ENCODE results near the gene ZFYVE16.
"Not testable (repeated sequence)": the region's sequence is repeated elsewhere in the genome, so short reads cannot be mapped to it uniquely, and the experiment has no call there.

Gene ZFYVE16

DNA sequence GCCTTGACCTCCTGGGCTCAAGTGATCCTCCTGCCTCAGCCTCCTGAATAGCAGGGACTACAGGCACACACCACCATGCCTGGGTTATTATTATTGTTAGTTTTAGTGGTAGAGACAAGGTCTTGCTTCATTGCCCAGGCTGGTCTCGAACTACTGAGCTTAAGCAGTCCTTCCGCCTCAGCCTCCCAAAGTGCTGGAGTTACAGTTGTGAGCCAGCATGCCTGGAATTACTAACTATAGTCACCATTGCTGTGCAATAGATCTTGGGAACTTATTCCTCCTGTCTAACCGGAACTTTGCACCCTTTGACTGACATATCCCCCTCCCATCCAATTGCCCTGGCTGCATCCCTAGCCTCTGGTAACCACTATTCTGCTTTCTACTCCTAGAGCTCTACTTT lies 83.4 kb downstream of the ZFYVE16 start:
- DNase-seq, result no peak

DNA sequence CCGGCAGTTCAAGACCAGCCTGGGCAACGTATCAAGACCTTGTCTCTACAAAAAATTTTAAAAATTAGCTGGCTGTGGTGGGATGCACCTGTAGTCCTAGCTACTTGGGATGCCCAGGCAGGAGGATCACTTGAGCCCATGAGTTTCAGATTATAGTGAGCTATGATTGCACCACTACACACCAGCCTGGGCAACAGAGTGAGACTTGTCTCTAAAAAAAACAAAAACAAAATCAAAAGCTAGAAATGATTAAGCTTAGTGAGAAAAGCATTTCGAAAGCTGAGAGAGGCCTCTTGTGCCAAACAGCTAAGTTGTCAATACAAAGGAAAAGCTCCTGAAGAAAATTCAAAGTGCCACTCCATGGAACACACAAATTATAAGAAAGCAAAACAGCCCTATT lies 84.9 kb downstream of the ZFYVE16 start:
- no peak for DNase-seq

- DNase-seq, result not testable (repeated sequence)
These were observed 85.6 kb downstream of the ZFYVE16 start for GRCh38 chr5:80493443-80493842.

- no peak for DNase-seq
These were observed 88.0 kb downstream of the ZFYVE16 start for GRCh38 chr5:80495891-80496290.

- no peak for DNase-seq
These were observed 94.9 kb downstream of the ZFYVE16 start for GRCh38 chr5:80502800-80503199.

- no peak for DNase-seq
These were observed 95.8 kb downstream of the ZFYVE16 start for GRCh38 chr5:80503641-80504040.

DNA sequence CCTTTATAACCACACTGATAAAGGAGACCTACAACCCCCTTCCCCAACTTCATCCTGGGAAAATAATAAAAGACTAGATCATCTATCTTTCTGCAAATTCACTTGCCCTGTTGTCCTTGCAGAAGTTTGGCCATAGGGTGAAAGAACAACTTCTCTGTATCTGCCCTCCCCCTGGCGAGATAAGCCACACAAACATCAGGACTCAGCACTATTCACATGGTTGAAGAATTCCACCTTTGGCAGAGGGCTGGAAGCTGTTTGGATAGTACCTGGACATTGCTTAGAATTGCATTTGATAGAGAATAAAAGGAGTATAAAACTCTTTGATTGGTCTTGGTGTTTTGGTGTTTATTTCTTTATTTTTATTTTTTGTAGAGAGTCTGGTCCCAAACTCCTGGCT lies 97.0 kb downstream of the ZFYVE16 start:
- DNase-seq, result no peak

- DNase-seq, result no peak
These were observed 99.8 kb downstream of the ZFYVE16 start for GRCh38 chr5:80507663-80508062.

DNA sequence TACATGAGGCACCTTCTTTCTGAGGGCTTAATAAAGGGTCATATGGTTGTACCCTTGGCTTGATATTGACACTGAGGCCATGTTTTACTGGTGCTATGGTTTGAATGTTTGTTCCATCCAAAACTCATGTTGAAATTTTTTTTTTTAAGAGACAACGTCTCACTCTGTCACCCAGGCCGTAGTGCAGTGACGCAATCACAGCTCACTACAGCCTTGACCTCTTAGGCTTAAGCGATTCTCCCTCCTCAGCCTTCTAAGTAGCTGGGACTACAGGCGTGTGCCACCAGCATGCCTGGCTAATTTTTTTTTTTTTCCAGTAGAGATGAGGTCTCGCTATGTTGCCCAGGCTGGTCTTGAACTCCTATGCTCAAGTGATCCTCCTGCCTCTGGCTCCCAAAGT lies 101.0 kb downstream of the ZFYVE16 start:
- no peak for DNase-seq

DNA sequence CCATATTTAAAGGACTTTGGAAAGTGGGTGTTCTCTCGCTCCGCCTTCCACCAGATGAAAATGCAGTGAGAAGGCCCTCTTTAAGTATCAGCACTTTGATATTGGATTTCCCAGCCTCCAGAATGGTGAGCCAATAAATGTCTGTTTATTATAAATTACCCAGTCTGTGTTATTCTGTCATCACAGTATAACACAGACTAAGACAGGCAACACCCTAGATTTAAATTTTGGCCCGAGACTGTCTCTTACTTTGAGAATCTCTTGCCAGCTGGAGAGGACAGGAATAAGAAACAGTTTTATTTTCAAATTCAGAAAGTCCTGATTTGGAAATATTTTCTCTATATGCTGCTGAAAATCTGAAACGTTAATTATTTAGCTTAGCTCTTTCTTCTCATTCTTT lies 101.5 kb downstream of the ZFYVE16 start:
- no peak for DNase-seq

DNA sequence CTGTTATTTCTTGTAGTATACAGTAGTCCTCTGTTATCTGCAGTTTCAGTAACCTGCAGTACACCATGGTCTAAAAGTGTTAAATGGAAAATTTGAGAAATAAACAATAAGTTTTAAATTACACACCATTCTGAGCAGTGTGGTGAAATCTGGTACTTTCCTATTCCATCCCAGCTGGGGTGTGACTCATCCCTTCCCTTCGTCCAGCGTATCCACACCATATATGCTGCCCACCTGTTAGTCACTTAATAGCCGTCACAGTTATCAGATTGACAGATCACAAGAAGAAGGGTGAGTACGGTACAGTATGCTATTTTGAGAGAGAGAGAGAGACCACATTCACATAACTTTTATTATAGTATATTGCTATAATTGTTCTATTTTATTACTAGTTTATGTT lies 109.0 kb downstream of the ZFYVE16 start:
- DNase-seq, result no peak
